Colonic mucosa (tissue), 4 donors: ENCODE data around the gene MIEF1. TPM values are rescaled to one million over a fixed set of nuclear protein-coding genes. Genes with fewer than 3 reads are reported as not detected.

Experiments used
- DNase-seq: peaks from one replicate; pipeline ENCODE4 v3.0.0-alpha.2; 2020
- H3K27ac ChIP-seq: fragments of 200-600 bp; one replicate; pipeline ENCODE4 v1.8.0; 2021
- H3K27me3 ChIP-seq: fragments of 200-600 bp; one replicate; pipeline ENCODE4 v1.8.0; 2021
- H3K36me3 ChIP-seq: fragments of 200-600 bp; one replicate; pipeline ENCODE4 v1.8.0; 2021
- H3K4me1 ChIP-seq: fragments of 200-600 bp; one replicate; pipeline ENCODE4 v1.8.0; 2021; ENCODE audit warnings: mild to moderate bottlenecking
- H3K4me3 ChIP-seq: fragments of 200-600 bp; one replicate; pipeline ENCODE4 v1.8.0; 2021
- H3K9ac ChIP-seq, 2 donors: one replicate each; pipeline ENCODE4 v1.7.0; 2013; ENCODE audit warnings: control low read depth in 2 of 2, low read depth in 2 of 2, low read length in 2 of 2
- H3K9me3 ChIP-seq: fragments of 200-600 bp; one replicate; pipeline ENCODE4 v1.8.0; 2021
- CTCF ChIP-seq: fragments of 200-600 bp; IDR thresholded peaks from one replicate; pipeline ENCODE4 v1.8.0; 2022; ENCODE audit warnings: antibody characterized with exemption, mild to moderate bottlenecking
- intact Hi-C: fragments of 100-400 bp; cut with DNase I; formaldehyde crosslinking; loops from one replicate; pipeline ENCODE4 v1.14.1; 2022
- total RNA-seq, 2 donors: library from RNA; stranded (reverse); fragmentation: NEBNext Ultra II Directional in 1 of 2; extraction: Animal tissue kit (Norgen Biotek cat#: 25700) in 1 of 2; gene quantifications; one replicate each; pipeline ENCODE4 v1.2.1, GENCODE V29; 2021
- donor health status: healthy.
- donor health status: DM: no; HTN: no; CAD: no.
- donor health status: DM: no; HTN: no; CAD: no.

MIEF1 gene
- total RNA-seq, 2 donors from 2014 or later: 28.6 to 36.6 TPM

DNA sequence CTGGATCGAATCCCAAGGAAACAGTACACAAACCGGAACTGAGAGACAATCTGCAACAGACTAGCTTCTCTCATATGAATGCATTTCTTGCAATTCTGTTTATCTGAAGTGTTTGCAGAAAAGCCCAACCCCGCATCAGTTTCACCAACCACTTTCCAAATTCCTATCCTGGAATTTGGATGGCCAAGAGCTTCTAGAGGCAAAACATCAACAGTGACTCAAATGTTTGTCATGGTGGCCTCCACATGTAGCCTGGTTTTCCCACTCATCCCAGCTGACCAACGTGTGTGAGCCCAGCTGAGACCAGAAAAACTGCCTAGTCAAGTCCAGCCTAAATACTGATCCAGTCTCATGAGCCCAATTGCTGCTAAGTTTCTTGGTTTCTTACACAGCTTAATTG lies 8.3 kb upstream of the MIEF1 start:
- intact Hi-C loops: loop anchor here (5.0 kb wide), 1 partner anchor 34 kb away; no protein-coding TSS in a partner anchor
- no peaks in the 10 kb centered on the region for H3K9me3 ChIP-seq
- TF ChIP-seq CTCF: no peak
- H3K27me3 ChIP-seq: no peaks in the 10 kb centered on the region
- H3K36me3 ChIP-seq: no peaks in the 10 kb centered on the region
- no peak overlapping the region for H3K27ac ChIP-seq
- DNase-seq: no peak
- H3K9ac ChIP-seq: no peak overlapping the region
- no peak overlapping the region for H3K4me3 ChIP-seq
- peaks cover 7% of the 10 kb centered on the region for H3K4me1 ChIP-seq

- TF ChIP-seq CTCF: no peak
- Histone ChIP-seq H3K27me3 (no peaks in the 10 kb centered on the region), H3K9me3 (no peaks in the 10 kb centered on the region), H3K9ac (no peak overlapping the region), H3K4me1 (peaks cover 4% of the 10 kb centered on the region), H3K36me3 (no peaks in the 10 kb centered on the region), H3K27ac (no peak overlapping the region), H3K4me3 (no peak overlapping the region)
- DNase-seq: no peak
- intact Hi-C loops: loop anchor here (5.0 kb wide), 1 partner anchor 33 kb away; no protein-coding TSS in a partner anchor
These were observed 7.5 kb upstream of the MIEF1 start for GRCh38 chr22:39494471-39495120.

DNA sequence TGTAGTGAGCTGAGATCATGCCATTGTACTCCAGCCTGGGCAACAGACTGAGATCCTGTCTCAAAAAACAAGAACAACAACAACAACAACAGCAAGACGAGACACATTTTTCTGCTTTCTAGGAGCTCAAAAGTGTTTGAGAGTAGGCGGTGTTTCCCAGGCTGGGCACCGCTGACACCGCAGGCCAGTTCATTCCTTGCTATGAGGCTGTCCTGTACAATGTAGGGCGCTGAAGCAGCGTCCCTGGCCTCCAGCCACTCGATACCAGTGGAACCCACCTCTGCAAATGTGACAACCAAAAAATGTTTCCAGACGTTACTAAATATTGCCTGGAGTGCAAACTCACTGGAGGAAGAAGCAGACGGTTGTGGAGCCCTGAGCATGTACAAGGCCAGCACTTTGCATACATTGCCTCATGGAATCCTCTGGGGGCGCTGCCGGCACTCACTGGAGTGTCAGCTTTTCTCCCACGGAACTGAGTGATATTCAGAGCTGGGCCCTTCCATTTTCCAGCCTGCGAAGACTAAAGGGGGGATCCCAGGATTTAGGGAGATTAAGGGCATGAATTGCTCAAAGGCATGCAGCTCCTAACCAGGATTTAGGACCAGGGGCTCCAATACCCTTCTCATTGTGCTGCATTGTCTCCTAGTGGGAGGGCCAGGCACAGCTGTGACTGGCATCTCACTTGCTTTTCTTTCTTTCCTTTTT lies 5.8 kb upstream of the MIEF1 start:
- peak; percentile 80 for TF ChIP-seq CTCF
- Histone ChIP-seq H3K27me3 (no peaks in the 10 kb centered on the region), H3K27ac (no peak overlapping the region), H3K9ac (peak overlapping the region in 1 of 2 donors; percentile 22), H3K4me3 (no peak overlapping the region), H3K4me1 (no peaks in the 10 kb centered on the region), H3K36me3 (no peaks in the 10 kb centered on the region), H3K9me3 (no peaks in the 10 kb centered on the region)
- intact Hi-C loops: no loop called here
- peak; percentile 79 for DNase-seq

DNA sequence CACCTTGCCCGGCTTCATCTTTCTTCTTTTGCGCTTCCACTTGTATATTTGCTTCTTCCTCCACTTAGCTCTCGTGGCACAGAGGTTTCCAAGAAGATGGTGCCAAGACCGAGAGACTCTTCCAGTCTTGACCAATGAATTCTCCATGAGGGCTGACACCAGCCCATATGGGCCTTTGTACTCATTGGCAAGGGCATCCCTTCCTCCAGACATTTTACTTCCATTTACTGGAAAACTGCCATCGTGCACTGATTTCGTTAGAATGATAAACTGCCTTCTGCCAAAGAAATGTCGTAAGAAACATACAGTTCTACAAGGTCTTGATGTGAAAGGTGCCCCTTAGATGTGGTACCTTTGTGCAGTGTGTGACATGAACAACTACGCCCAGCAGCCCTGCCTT lies 4.7 kb upstream of the MIEF1 start:
- Histone ChIP-seq H3K27ac (no peak overlapping the region), H3K4me1 (no peaks in the 10 kb centered on the region), H3K4me3 (no peak overlapping the region), H3K27me3 (no peaks in the 10 kb centered on the region), H3K36me3 (no peaks in the 10 kb centered on the region), H3K9me3 (no peaks in the 10 kb centered on the region), H3K9ac (no peak overlapping the region)
- no peak for TF ChIP-seq CTCF
- intact Hi-C loops: no loop called here
- DNase-seq: no peak

DNA sequence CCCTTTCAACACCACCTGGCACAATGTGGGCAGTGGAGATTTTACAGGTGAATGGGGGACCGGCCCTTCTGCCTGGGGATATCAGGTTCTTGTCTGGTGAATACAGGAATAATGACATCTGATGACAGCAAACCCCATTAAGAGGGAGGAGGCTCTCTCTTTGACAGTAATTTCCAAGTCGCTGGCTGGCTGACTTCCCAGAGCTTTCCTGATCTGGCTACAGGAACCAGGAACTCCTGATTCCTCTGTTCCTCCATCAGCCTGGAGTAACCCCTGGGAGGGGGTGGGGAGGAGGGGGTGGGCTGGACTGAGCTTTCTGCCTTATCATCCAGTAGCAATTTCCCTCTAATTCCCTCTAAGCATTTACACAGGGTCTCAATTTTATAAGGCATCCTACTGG lies 3.7 kb upstream of the MIEF1 start:
- H3K27ac ChIP-seq: no peak overlapping the region
- H3K9ac ChIP-seq: peak overlapping the region in 1 of 2 donors; percentile 34
- no peaks in the 10 kb centered on the region for H3K9me3 ChIP-seq
- H3K4me3 ChIP-seq: no peak overlapping the region
- intact Hi-C loops: no loop called here
- DNase-seq: peak; percentile 49
- no peaks in the 10 kb centered on the region for H3K36me3 ChIP-seq
- no peaks in the 10 kb centered on the region for H3K27me3 ChIP-seq
- TF ChIP-seq CTCF: no peak
- peaks cover 5% of the 10 kb centered on the region for H3K4me1 ChIP-seq
